Measurements from ENCODE around the gene BCAP31.
"Not testable (repeated sequence)": the region's sequence is repeated elsewhere in the genome, so short reads cannot be mapped to it uniquely, and the experiment has no call there.

BCAP31 gene

DNA sequence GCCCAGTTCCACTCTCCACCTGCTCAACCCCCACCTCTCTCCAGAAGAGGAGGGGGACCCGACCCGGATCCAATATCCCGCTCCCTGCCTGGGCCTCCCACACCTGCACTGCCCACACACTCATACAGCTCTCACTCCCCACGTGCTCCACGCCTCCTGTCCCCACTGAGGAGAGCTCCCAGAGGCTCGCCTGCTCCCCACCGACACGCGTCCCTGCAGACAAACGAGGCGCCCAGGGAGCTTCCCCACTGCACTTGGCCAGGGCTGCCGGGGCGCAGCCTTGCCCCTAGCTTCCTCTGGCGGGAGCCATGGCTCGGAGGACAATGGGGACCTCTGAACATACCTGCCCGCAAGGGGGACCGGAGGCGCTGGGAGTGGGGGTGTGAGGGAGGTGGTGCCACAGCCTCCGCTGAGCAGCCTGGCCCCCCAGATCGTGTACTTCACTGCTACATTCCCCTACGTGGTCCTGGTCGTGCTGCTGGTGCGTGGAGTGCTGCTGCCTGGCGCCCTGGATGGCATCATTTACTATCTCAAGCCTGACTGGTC, 31.5 kb downstream of the BCAP31 start:
- no peak for DNase-seq (ENCODE audit: low read depth)
- TF ChIP-seq, protein P1, sequence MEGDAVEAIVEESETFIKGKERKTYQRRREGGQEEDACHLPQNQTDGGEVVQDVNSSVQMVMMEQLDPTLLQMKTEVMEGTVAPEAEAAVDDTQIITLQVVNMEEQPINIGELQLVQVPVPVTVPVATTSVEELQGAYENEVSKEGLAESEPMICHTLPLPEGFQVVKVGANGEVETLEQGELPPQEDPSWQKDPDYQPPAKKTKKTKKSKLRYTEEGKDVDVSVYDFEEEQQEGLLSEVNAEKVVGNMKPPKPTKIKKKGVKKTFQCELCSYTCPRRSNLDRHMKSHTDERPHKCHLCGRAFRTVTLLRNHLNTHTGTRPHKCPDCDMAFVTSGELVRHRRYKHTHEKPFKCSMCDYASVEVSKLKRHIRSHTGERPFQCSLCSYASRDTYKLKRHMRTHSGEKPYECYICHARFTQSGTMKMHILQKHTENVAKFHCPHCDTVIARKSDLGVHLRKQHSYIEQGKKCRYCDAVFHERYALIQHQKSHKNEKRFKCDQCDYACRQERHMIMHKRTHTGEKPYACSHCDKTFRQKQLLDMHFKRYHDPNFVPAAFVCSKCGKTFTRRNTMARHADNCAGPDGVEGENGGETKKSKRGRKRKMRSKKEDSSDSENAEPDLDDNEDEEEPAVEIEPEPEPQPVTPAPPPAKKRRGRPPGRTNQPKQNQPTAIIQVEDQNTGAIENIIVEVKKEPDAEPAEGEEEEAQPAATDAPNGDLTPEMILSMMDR (IDR thresholded peaks at IDR 0.05; ENCODE audit: insufficient read depth, low read depth, low read length, missing control alignments), result no peak
- no peak overlapping the region for H3K4me3 ChIP-seq (ENCODE audit: low read length)

DNA sequence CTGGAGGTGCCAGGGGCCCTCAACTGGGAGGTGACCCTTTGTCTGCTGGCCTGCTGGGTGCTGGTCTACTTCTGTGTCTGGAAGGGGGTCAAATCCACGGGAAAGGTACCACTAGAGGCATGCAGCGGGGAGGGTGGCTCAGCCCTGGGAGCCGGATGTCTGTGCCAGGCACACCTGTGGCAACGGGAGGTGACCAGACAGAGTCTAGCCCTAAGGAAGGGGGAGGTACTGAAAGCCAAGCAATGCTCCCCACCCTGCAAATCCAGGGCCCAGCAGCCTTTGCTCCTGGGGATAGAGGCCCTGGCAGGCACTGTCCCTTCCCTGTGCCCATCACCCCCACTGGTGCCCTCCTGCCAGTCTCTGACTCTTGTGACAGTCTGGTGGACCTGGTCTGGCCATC, 32.2 kb downstream of the BCAP31 start:
- TF ChIP-seq, protein P1 (IDR thresholded peaks at IDR 0.05; ENCODE audit: insufficient read depth, low read depth, low read length, missing control alignments), result no peak
- H3K4me3 ChIP-seq (ENCODE audit: low read length), result no peak overlapping the region
- no peak for DNase-seq (ENCODE audit: low read depth)

DNA sequence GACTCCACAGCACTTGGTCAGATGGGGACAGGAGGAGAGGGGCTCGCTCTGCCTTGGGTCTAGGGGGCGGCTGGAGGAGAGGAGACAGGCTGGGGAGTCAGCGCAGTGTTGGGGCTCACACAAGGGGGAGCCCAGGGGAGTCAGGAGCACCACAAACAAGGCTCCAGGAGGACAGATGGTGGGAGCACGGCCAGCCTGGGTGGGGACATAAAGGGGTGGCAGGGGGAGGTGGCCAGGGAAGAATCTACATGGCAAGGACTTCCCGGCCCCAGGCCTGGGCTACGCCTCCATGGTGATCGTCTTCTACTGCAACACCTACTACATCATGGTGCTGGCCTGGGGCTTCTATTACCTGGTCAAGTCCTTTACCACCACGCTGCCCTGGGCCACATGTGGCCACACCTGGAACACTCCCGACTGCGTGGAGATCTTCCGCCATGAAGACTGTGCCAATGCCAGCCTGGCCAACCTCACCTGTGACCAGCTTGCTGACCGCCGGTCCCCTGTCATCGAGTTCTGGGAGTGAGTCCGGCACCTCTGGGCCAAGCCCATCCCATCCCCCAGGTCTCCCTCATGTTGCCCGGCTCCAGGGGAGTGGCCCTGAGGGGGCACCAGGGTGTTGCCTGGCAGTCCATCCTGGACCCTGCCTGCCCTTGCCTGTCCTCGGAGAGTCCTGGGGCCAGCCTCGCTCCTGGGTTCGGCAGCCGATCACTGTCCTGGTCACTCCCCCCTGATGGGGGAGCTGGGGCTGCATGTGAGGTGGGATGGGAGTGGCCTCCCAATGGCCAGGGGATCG, 33.0 kb downstream of the BCAP31 start:
- H3K4me3 ChIP-seq (ENCODE audit: low read length); DNase-seq (ENCODE audit: low read depth): not testable (repeated sequence)

DNA sequence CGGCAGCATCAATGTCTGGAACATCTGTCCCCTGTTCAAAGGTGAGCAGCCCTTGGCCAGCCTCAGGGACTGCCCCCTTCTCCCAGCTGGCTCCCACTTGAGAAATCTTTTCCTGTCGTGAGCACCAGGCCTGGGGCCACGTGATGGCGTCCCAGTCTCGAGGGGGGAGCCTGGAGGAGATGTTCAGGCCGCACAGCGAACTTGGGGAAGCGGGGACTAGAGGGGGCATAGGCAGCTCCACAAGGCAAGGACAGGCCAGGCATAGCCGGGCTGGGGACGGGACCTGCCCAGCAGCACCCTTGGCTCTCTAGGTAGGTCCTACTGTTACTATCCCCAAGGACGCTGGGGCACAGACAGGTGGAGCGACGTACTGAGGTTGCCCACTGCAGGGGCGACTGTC, 33.7 kb downstream of the BCAP31 start:
- no peak for DNase-seq (ENCODE audit: low read depth)
- H3K4me3 ChIP-seq (ENCODE audit: low read length), result peak overlapping the region; percentile 44
- TF ChIP-seq, protein P1 (IDR thresholded peaks at IDR 0.05; ENCODE audit: insufficient read depth, low read depth, low read length, missing control alignments), result no peak

DNA sequence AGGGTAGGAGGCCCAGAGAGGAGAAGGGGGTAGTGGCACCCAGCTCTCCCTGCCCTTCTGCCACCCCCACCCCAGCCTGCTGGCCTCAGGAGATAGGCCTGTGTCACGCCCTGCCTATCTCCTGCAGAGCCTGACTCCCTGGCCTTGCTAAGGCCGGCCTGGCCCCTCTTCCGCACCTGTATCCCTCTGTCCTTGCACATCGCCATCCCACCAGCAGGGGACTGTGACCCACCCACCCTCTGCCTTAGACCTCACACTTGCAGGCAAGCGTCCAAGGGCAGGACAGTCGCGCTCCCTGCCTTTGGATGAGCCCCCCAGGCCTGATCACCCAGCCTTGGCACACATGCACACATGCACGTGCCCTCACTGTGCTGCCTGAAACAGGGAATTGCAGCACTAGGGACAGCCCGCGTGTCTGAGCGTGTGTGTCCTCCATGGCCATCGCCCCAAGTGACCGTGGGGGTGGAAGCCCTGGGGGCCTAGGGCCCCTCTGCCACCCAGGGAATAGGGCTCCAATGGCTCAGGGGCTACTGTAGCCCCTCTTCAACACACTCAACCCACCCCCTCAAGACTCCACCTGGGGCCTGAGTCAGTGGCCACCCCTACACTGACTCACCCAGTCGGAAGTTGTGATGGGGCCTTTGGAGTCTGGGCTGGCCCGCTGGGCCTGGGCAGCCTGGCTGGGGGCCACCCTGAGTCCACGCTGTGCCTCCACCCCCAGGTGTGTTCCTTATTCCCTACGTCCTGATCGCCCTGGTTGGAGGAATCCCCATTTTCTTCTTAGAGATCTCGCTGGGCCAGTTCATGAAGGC, 34.3 kb downstream of the BCAP31 start:
- H3K4me3 ChIP-seq (ENCODE audit: low read length), result peak overlapping the region; percentile 44
- TF ChIP-seq, protein P1 (IDR thresholded peaks at IDR 0.05; ENCODE audit: insufficient read depth, low read depth, low read length, missing control alignments), result peak; percentile 21
- peak; percentile 55 for DNase-seq (ENCODE audit: low read depth)

DNA sequence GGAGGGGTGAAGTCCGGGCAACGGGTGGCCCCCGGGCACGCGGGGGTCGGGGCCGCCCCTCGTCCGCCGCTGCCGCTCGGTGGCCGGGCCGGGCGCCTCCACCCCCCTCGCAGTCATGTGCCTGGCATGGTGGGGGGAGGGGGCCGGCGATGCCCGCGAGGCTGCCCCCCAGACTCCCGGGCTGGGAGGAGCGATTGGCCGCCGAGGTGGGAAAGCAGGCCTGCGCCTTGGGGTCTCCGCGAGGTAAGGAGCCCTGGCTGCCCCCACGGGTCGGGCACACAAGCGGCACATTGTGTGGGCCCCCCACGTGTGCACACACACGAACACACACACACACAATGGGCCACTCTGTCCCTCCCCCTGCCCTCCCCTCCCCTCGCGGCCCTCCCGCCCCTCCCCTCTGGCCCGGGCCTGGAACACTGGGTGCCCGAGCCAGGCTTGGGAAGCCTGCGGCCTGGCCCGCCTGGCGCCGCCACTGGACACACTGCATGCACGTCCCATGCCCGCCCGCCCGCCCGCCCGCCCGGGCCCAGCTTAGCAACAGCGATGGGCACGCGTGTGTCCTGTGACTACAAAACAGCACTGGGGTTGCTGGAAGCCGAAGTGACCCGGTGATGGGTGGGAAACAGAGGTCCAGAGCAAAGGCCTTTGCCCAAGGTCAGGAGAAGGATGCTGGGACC, 35.1 kb downstream of the BCAP31 start:
- TF ChIP-seq, protein P1 (IDR thresholded peaks at IDR 0.05; ENCODE audit: insufficient read depth, low read depth, low read length, missing control alignments), result no peak
- DNase-seq (ENCODE audit: low read depth), result no peak
- peak overlapping the region; percentile 44 for H3K4me3 ChIP-seq (ENCODE audit: low read length)

DNA sequence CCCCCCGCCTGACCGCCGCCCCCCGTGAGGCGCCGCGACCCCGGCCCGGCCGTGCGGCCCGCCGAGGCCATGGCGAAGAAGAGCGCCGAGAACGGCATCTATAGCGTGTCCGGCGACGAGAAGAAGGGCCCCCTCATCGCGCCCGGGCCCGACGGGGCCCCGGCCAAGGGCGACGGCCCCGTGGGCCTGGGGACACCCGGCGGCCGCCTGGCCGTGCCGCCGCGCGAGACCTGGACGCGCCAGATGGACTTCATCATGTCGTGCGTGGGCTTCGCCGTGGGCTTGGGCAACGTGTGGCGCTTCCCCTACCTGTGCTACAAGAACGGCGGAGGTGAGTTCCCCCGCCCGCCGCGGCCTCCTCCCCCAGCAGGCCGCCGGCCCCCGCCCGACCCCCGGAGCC, 35.7 kb downstream of the BCAP31 start:
- H3K4me3 ChIP-seq (ENCODE audit: low read length), result peak overlapping the region; percentile 33
- DNase-seq (ENCODE audit: low read depth), result no peak

More for the DNA sequence above, 35.7 kb downstream of the BCAP31 start:
- TF ChIP-seq, protein P1 (IDR thresholded peaks at IDR 0.05; ENCODE audit: insufficient read depth, low read depth, low read length, missing control alignments), result no peak

Measured in epithelial cell of esophagus (primary cell).